HG03457 (cell line): ENCODE results near the gene SLC25A40.
"Not testable (repeated sequence)": the region's sequence is repeated elsewhere in the genome, so short reads cannot be mapped to it uniquely, and the experiment has no call there.

Experiments
- ATAC-seq: cut with Tn5 transposase; IDR thresholded peaks from one replicate; pipeline ENCODE4 v1.9.1; 2021; ENCODE audit warnings: moderate number of reproducible peaks; ENCODE audit not compliant: unreplicated experiment

The SLC25A40 gene

GRCh38 chr7:87873328-87873727, 2.8 kb downstream of the SLC25A40 start:
- ATAC-seq = not testable (repeated sequence)

- no peak for ATAC-seq
Measured at GRCh38 chr7:87872346-87872745, 3.8 kb downstream of the SLC25A40 start.

- no peak for ATAC-seq
Measured at GRCh38 chr7:87870471-87870870, 5.7 kb downstream of the SLC25A40 start.

GRCh38 chr7:87866533-87866932, 9.6 kb downstream of the SLC25A40 start:
- ATAC-seq = not testable (repeated sequence)

GRCh38 chr7:87866089-87866488, 10.1 kb downstream of the SLC25A40 start:
- ATAC-seq = no peak

- ATAC-seq = no peak
Measured at GRCh38 chr7:87858417-87859100, 17.6 kb downstream of the SLC25A40 start.

- ATAC-seq = no peak
Measured at GRCh38 chr7:87853237-87853864, 22.8 kb downstream of the SLC25A40 start.

- no peak for ATAC-seq
Measured at GRCh38 chr7:87852306-87852705, 23.9 kb downstream of the SLC25A40 start.

- no peak for ATAC-seq
Measured at GRCh38 chr7:87850836-87851593, 25.1 kb downstream of the SLC25A40 start.

GRCh38 chr7:87837597-87837996, 38.6 kb downstream of the SLC25A40 start:
- ATAC-seq = no peak

- ATAC-seq = no peak
Measured at GRCh38 chr7:87833130-87833529, 43.0 kb downstream of the SLC25A40 start.

- no peak for ATAC-seq
Measured at GRCh38 chr7:87831097-87831496, 45.1 kb downstream of the SLC25A40 start.

- ATAC-seq = not testable (repeated sequence)
Measured at GRCh38 chr7:87828383-87828782, 47.8 kb downstream of the SLC25A40 start.

GRCh38 chr7:87825369-87825768, 50.8 kb downstream of the SLC25A40 start:
- ATAC-seq = not testable (repeated sequence)

- ATAC-seq = not testable (repeated sequence)
Measured at GRCh38 chr7:87822056-87822455, 54.1 kb downstream of the SLC25A40 start.

GRCh38 chr7:87818336-87818735, 57.8 kb downstream of the SLC25A40 start:
- no peak for ATAC-seq

- ATAC-seq = no peak
Measured at GRCh38 chr7:87816389-87816788, 59.8 kb downstream of the SLC25A40 start.

GRCh38 chr7:87810726-87811125, 65.4 kb downstream of the SLC25A40 start:
- no peak for ATAC-seq

- no peak for ATAC-seq
Measured at GRCh38 chr7:87810130-87810529, 66.0 kb downstream of the SLC25A40 start.

GRCh38 chr7:87806150-87806549, 70.0 kb downstream of the SLC25A40 start:
- ATAC-seq = no peak

GRCh38 chr7:87797798-87798403, 78.3 kb downstream of the SLC25A40 start:
- peak; percentile 81 for ATAC-seq
